Measurements from ENCODE around the gene ZSWIM5. TPM values are rescaled to one million over a fixed set of nuclear protein-coding genes. Genes with fewer than 3 reads are reported as not detected.

ZSWIM5 gene
- total RNA-seq, 1 donor from 2014 or later, result 0.84 TPM

DNA sequence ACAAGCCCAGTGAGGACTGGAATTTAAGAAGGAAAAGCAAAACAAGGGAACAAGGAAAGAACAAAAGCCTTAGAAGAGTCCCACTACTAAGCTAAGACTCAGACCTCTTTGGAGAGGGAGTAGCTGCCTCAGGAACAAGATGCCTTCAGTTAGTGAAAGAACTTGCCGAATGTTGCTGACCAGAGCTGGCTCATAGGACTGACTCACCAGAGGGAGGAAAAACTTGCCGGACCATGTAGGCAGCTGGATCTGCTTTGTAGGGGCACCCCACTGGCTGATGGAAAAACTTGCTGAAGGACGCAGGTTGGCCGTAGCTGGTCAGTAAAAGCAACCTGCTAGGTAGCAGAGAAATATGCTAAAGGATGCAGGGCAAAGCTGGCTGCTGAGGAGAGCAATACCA is 15.3 kb upstream of the ZSWIM5 start:
- no peaks in the 10 kb centered on the region for H3K27me3 ChIP-seq (ENCODE audit: control insufficient read depth, insufficient read depth, low read length)
- no peak for DNase-seq (ENCODE audit: low read depth)
- H3K4me3 ChIP-seq (ENCODE audit: low read depth, low read length), result no peak overlapping the region
- TF ChIP-seq, protein P1, sequence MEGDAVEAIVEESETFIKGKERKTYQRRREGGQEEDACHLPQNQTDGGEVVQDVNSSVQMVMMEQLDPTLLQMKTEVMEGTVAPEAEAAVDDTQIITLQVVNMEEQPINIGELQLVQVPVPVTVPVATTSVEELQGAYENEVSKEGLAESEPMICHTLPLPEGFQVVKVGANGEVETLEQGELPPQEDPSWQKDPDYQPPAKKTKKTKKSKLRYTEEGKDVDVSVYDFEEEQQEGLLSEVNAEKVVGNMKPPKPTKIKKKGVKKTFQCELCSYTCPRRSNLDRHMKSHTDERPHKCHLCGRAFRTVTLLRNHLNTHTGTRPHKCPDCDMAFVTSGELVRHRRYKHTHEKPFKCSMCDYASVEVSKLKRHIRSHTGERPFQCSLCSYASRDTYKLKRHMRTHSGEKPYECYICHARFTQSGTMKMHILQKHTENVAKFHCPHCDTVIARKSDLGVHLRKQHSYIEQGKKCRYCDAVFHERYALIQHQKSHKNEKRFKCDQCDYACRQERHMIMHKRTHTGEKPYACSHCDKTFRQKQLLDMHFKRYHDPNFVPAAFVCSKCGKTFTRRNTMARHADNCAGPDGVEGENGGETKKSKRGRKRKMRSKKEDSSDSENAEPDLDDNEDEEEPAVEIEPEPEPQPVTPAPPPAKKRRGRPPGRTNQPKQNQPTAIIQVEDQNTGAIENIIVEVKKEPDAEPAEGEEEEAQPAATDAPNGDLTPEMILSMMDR (IDR thresholded peaks at IDR 0.05; ENCODE audit: insufficient read depth, low read length, poor library complexity, severe bottlenecking), result no peak
- no peaks in the 10 kb centered on the region for H3K36me3 ChIP-seq (ENCODE audit: control insufficient read depth, insufficient read depth, low read length)

DNA sequence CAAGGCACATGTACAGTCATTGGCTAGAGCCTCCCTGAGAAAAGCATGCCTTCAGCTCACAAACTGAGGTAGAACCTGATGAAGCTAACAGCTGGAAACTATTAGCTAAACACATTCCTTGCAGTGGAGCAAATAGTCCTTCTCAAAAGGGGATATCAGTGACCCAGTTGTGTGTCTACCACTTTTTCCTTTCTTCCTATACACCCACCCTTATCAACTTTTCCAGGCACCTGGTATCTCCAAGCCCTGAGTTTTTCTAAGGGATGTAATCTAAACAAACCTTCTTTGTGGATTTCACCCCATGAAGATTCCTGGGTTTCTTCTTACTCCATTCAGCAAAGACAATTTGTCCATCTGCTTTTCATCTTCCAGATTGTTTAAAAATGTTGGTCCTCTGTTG is 10.5 kb upstream of the ZSWIM5 start:
- Histone ChIP-seq H3K36me3 (ENCODE audit: control insufficient read depth, insufficient read depth, low read length) (no peaks in the 10 kb centered on the region), H3K27me3 (ENCODE audit: control insufficient read depth, insufficient read depth, low read length) (no peaks in the 10 kb centered on the region), H3K4me3 (ENCODE audit: low read depth, low read length) (no peak overlapping the region)
- TF ChIP-seq, protein P1 (IDR thresholded peaks at IDR 0.05; ENCODE audit: insufficient read depth, low read length, poor library complexity, severe bottlenecking), result no peak
- DNase-seq (ENCODE audit: low read depth), result no peak

DNA sequence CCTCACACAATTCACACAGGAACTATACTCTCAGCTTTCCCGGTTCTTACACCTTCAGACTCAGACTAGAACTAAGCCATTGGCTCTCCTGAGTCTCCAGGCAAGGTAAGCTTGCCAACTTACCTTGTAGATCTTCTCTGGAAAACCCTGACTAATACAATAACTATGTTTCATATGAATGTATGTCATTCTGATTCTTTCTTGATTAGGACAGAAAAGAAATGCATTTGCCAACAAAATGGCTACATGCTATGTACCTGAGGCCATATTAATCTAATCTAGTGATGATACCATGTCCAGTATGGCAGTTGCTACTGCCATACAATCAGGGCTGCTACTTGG is 9.8 kb upstream of the ZSWIM5 start:
- Histone ChIP-seq H3K36me3 (ENCODE audit: control insufficient read depth, insufficient read depth, low read length) (no peaks in the 10 kb centered on the region), H3K27me3 (ENCODE audit: control insufficient read depth, insufficient read depth, low read length) (no peaks in the 10 kb centered on the region), H3K4me3 (ENCODE audit: low read depth, low read length) (no peak overlapping the region)
- no peak for DNase-seq (ENCODE audit: low read depth)
- TF ChIP-seq, protein P1 (IDR thresholded peaks at IDR 0.05; ENCODE audit: insufficient read depth, low read length, poor library complexity, severe bottlenecking), result no peak

DNA sequence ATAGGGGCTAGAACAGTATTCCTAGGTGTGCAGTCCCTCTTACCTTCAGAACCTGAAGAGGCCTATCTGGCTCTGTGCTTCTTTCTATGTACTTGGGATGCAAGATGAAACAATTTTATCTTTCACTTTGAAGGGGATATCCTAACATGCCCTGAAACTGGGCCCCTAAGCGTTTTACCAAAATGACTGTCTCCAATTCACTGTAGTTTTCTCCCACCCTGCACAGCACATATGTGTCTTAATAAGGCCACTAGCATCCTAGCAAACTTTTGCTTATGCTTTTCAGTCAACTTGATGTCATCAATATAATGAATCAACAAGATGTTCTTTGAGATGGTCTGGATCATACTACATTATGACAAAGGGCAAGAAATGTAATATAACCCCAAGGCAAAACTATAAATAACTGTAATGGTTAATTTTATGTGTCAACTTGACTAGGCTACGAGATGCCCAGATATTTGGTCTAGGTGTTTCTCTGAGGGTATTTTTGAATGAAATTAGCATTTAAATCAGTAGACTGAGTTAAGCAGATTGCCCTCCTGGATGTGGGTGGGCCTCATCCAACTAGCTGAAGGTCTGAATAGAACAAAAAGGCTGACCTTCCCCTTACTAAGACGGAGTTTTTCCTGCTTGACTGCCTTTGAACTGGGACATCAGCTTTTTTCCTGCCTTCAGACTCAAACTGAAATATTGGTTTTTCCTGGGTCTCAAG is 9.2 kb upstream of the ZSWIM5 start:
- Histone ChIP-seq H3K4me3 (ENCODE audit: low read depth, low read length) (no peak overlapping the region), H3K36me3 (ENCODE audit: control insufficient read depth, insufficient read depth, low read length) (no peaks in the 10 kb centered on the region), H3K27me3 (ENCODE audit: control insufficient read depth, insufficient read depth, low read length) (no peaks in the 10 kb centered on the region)
- no peak for DNase-seq (ENCODE audit: low read depth)
- TF ChIP-seq, protein P1 (IDR thresholded peaks at IDR 0.05; ENCODE audit: insufficient read depth, low read length, poor library complexity, severe bottlenecking), result no peak

DNA sequence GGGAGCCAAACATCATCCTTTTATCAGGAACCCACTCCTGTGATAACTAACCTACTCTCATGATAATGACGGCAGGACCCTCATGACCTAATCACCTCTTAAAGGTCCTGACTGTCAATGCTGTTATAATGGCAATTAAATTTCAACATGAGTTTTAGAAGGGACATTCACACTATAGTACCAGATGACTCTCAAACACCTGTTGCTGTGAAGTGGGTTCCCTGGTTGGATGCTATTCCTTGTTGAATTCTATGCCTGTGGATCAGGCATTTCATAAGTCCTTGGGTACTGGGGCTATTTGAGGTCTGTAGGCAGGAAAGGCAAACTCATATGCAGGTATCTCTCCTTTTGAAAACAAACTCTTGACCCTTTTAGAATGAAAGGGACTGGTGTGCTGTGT is 7.5 kb upstream of the ZSWIM5 start:
- H3K4me3 ChIP-seq (ENCODE audit: low read depth, low read length), result no peak overlapping the region
- TF ChIP-seq, protein P1 (IDR thresholded peaks at IDR 0.05; ENCODE audit: insufficient read depth, low read length, poor library complexity, severe bottlenecking), result no peak
- DNase-seq (ENCODE audit: low read depth), result no peak
- no peaks in the 10 kb centered on the region for H3K27me3 ChIP-seq (ENCODE audit: control insufficient read depth, insufficient read depth, low read length)
- H3K36me3 ChIP-seq (ENCODE audit: control insufficient read depth, insufficient read depth, low read length), result no peaks in the 10 kb centered on the region

DNA sequence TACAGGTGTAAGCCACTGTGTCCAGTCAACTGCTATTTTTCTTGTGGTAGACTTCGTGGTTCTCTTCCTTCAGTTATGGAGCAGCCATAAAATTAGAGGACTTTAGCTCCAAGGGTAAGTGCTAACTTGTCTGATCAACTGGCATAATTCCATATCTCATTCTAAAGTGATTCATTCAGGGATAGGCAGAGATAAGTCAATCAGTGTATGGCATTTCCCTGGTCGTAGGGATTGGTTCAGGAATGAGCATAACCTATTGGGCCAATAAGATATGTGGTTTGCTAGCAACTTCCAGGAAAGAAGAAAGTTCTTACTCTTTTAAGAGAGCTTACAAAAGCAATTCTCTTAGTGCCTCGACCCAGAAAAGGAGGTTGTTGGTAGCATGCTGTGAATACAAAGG is 4.7 kb upstream of the ZSWIM5 start:
- H3K4me3 ChIP-seq (ENCODE audit: low read depth, low read length), result no peak overlapping the region
- TF ChIP-seq, protein P1 (IDR thresholded peaks at IDR 0.05; ENCODE audit: insufficient read depth, low read length, poor library complexity, severe bottlenecking), result no peak
- no peak for DNase-seq (ENCODE audit: low read depth)
- H3K36me3 ChIP-seq (ENCODE audit: control insufficient read depth, insufficient read depth, low read length), result no peaks in the 10 kb centered on the region
- H3K27me3 ChIP-seq (ENCODE audit: control insufficient read depth, insufficient read depth, low read length), result peaks cover 9% of the 10 kb centered on the region
